Activated CD4-positive, alpha-beta T cell treated with anti-CD3 and anti-CD28 coated beads, Interleukin-2, amount 50 U/mL, for 24 hours (primary cell): ENCODE measurements around the gene SLC35F3.

Experiments used
- DNase-seq, 2 donors: peaks; one replicate each; pipeline ENCODE4 v3.0.0-alpha.2; 2020; ENCODE audit warnings: low read depth in 1 of 2, low spot score in 1 of 2

The SLC35F3 gene

GRCh38 chr1:234022302-234022701 lies 117.8 kb downstream of the SLC35F3 start:
- no peak for DNase-seq

- no peak for DNase-seq
These were observed 135.1 kb downstream of the SLC35F3 start for GRCh38 chr1:234039603-234040002.

GRCh38 chr1:234040446-234041317 lies 136.2 kb downstream of the SLC35F3 start:
- DNase-seq = no peak

- DNase-seq = no peak
These were observed 139.6 kb downstream of the SLC35F3 start for GRCh38 chr1:234044079-234044478.

GRCh38 chr1:234047123-234047522 lies 142.6 kb downstream of the SLC35F3 start:
- DNase-seq = no peak

GRCh38 chr1:234062166-234062565 lies 157.7 kb downstream of the SLC35F3 start:
- no peak for DNase-seq

GRCh38 chr1:234065794-234066447 lies 161.4 kb downstream of the SLC35F3 start:
- DNase-seq = peak; percentile 37 to 45

GRCh38 chr1:234067581-234068337 lies 163.3 kb downstream of the SLC35F3 start:
- no peak for DNase-seq

- DNase-seq = no peak
These were observed 165.3 kb downstream of the SLC35F3 start for GRCh38 chr1:234069760-234070159.

- DNase-seq = no peak
These were observed 168.3 kb downstream of the SLC35F3 start for GRCh38 chr1:234072793-234073192.

- DNase-seq = no peak
These were observed 173.7 kb downstream of the SLC35F3 start for GRCh38 chr1:234078143-234078542.

- no peak for DNase-seq
These were observed 175.4 kb downstream of the SLC35F3 start for GRCh38 chr1:234079896-234080295.

GRCh38 chr1:234083460-234083859 lies 179.0 kb downstream of the SLC35F3 start:
- no peak for DNase-seq

- no peak for DNase-seq
These were observed 184.9 kb downstream of the SLC35F3 start for GRCh38 chr1:234089396-234089795.

- DNase-seq = no peak
These were observed 186.0 kb downstream of the SLC35F3 start for GRCh38 chr1:234090212-234091064.

GRCh38 chr1:234091065-234091401 lies 186.6 kb downstream of the SLC35F3 start:
- DNase-seq = no peak

GRCh38 chr1:234091876-234092275 lies 187.4 kb downstream of the SLC35F3 start:
- no peak for DNase-seq

GRCh38 chr1:234093107-234093506 lies 188.6 kb downstream of the SLC35F3 start:
- DNase-seq = no peak

GRCh38 chr1:234093741-234094140 lies 189.3 kb downstream of the SLC35F3 start:
- DNase-seq = no peak

- DNase-seq = no peak
These were observed 189.7 kb downstream of the SLC35F3 start for GRCh38 chr1:234094172-234094571.
